ENCODE data around the gene GATC. TPM values are rescaled to one million over a fixed set of nuclear protein-coding genes. Genes with fewer than 3 reads are reported as not detected.

The GATC gene
- 4.8 and 8.5 TPM in 2 replicates for polyA plus RNA-seq

GRCh38 chr12:120445911-120446843, at the start of gene GATC, which contains the start of gene TRIAP1:
GATC (plus strand) TSS chr12:120446444; CDS start chr12:120446481, 37 bp downstream.
TRIAP1 (minus strand) TSS chr12:120446384; CDS start chr12:120446372, 12 bp downstream.

GRCh38 chr12:120437735-120438494, 8.3 kb upstream of the GATC start, which contains the start of gene COX6A1:
COX6A1 (plus strand) TSS chr12:120438113; CDS start chr12:120438127, 14 bp downstream.

GRCh38 chr12:120469450-120470149, 23.4 kb downstream of the GATC start, which contains the start of gene SRSF9:
SRSF9 (minus strand) TSS chr12:120469748; CDS start chr12:120469609, 139 bp downstream.

GRCh38 chr12:120495731-120496412, 49.6 kb downstream of the GATC start, which contains the start of gene DYNLL1:
DYNLL1 (plus strand) TSS chr12:120496113; CDS start chr12:120496422, 309 bp downstream.

Other genes with a start within 250 kb of the GATC start
- 136 and 147 TPM in 2 replicates for gene RPLP0, start 245.3 kb upstream of the GATC start, polyA plus RNA-seq
- 0.21 and 0.66 TPM in 2 replicates for gene PXN, start 180.7 kb upstream of the GATC start, polyA plus RNA-seq
- gene RNU4-2, start 154.5 kb upstream of the GATC start, polyA plus RNA-seq, result not detected in 2 replicates
- not detected in 2 replicates for gene RNU4-1, start 153.2 kb upstream of the GATC start, polyA plus RNA-seq
- 6.4 and 12.6 TPM in 2 replicates for gene SIRT4, start 144.1 kb upstream of the GATC start, polyA plus RNA-seq
- not detected in 2 replicates for gene PLA2G1B, start 118.7 kb upstream of the GATC start, polyA plus RNA-seq
- gene MSI1, start 77.3 kb upstream of the GATC start, polyA plus RNA-seq, result 0.73 and 1.0 TPM in 2 replicates
- 1,271 and 1,904 TPM in 2 replicates for gene COX6A1, start 8.3 kb upstream of the GATC start, polyA plus RNA-seq
- 71.4 and 75.6 TPM in 2 replicates for gene TRIAP1, start 60 bp upstream of the GATC start, polyA plus RNA-seq
- 49.0 and 57.2 TPM in 2 replicates for gene SRSF9, start 23.3 kb downstream of the GATC start, polyA plus RNA-seq
- 1,021 and 1,881 TPM in 2 replicates for gene DYNLL1, start 49.7 kb downstream of the GATC start, polyA plus RNA-seq
- 18.9 and 21.7 TPM in 2 replicates for gene COQ5, start 82.7 kb downstream of the GATC start, polyA plus RNA-seq
- gene RNF10, start 87.9 kb downstream of the GATC start, polyA plus RNA-seq, result 94.8 and 105 TPM in 2 replicates
- gene POP5, start 135.0 kb downstream of the GATC start, polyA plus RNA-seq, result 146 and 150 TPM in 2 replicates
- gene CABP1, start 194.2 kb downstream of the GATC start, polyA plus RNA-seq, result 6.3 and 13.1 TPM in 2 replicates
- 68.9 and 84.1 TPM in 2 replicates for gene MLEC, start 240.7 kb downstream of the GATC start, polyA plus RNA-seq

All from Purkinje cell (primary cell).